IMR-90 (cell line): Measurements from ENCODE around the gene NCAM1.

Source experiments
- CTCF ChIP-seq: conservative IDR thresholded peaks from 2 replicates; pipeline ENCODE4 v1.5.1; 2012; ENCODE audit warnings: mild to moderate bottlenecking, low read depth, low read length, improper control_type of control experiment
- MAFK ChIP-seq: IDR thresholded peaks from 2 replicates; pipeline ENCODE4 v1.6.1; 2012; ENCODE audit warnings: low read depth, low read length, improper control_type of control experiment
- MAZ ChIP-seq: IDR thresholded peaks from 2 replicates; pipeline ENCODE4 v1.6.1; 2012; ENCODE audit warnings: low read depth, mild to moderate bottlenecking, low read length, improper control_type of control experiment, moderate library complexity, borderline replicate concordance
- POLR2A ChIP-seq: IDR thresholded peaks from 2 replicates; pipeline ENCODE4 v1.6.1; 2012; ENCODE audit warnings: mild to moderate bottlenecking, low read depth, low read length
- RFX5 ChIP-seq: IDR thresholded peaks from 2 replicates; pipeline ENCODE4 v1.8.0; 2012; ENCODE audit warnings: low read depth, mild to moderate bottlenecking, low read length, moderate library complexity

DNA sequence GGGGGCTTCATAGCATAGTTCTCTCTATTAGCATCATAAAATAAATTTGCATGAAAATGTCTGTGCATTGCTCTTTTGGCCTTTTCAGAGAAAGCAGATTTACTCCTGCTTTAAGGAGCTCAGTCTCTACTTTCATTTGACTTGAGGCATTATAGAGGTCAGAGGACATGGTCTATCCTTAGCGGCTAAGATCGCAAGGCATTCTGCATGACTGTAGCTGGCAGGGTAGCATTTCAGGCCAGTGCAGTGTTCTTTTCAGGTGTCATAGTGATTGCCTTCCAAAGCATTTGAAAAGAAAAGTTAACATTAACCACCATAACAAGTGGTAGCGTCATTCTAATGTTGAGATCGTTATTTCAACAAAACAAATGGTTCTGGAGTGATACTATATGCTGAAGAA, 126.5 kb downstream of the NCAM1 start:
- TF ChIP-seq CTCF (no peak), POLR2A (no peak), MAZ (no peak), RFX5 (no peak), MAFK (no peak)
